GM12873 (cell line): Measurements from ENCODE around the gene PCDHGB6.

Experiments used
- CTCF ChIP-seq: IDR thresholded peaks from 2 replicates; pipeline ENCODE4 v1.5.1; 2012; ENCODE audit warnings: low read depth, mild to moderate bottlenecking, moderate library complexity, low read length, control low read depth; ENCODE audit not compliant: insufficient read depth; ENCODE audit errors: missing control alignments

Gene PCDHGB6

DNA sequence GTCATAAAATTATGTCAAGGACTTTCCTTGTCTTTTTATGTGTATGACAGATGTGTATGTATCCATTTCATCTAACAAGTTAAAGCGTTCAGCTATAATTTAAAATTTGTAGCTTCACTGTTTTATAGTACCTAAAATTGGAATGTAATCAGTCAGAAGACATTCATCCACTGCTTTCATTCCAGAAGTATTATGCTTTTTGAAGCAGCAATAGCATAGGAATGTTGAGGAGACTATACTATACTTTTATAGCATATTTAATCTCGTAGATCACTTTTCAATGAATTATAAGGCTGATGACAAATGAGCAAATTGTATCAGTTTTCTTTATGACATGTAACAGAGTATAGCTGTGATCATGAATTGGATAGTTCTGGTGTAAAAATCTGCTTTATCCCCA lies 29.4 kb downstream of the PCDHGB6 start:
- no peak for TF ChIP-seq CTCF

DNA sequence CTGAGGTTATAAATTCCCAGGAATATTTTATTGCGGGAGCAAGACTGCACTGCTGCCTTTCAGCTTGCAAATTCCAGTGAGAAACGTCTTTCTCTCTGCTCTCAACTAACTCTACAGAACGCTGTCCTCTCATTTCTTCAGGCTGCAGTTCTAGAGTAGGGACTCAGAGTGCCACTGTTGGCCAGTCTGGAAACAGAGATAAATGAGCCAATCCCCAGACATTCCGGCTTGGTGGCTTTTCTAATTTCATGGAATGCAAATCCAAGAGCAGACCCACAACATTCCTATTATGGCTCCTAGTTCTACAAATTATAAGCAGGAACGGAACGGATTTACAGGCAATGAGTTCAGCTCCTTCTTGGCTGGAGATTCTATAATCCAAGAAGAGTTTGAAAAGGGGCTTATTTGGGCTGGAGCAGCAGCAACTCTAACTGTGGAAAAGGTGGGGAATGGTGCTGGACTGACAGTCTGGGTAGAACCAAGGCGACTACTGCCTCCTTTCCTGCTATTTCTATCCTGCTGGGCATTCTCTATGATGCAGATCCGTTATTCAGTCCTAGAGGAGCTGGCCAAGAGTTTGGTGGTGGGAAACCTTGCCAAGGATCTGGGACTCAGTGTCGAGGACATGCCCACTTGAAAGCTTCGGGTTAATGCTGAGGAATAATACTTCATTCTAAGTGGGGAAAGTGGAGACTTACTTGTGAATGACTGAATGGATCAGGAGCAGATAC lies 31.8 kb downstream of the PCDHGB6 start:
- TF ChIP-seq CTCF = no peak

DNA sequence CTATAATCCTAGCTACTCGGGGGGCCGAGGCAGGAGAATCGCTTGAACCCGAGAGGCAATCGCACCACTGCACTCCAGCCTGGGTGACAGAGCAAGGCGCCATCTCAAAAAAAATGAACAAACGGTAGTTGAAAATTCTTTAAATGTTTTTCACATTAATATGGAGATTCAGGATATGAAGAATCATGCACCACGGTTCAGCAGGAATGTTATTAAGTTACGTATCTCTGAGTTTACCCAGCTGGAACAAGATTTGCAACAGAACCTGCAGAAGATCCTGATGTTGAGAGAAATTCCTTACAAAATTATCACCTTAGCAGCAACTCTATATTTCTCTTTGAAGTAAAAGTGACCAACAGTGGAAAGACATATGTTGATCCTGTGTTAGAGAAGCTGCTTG lies 32.5 kb downstream of the PCDHGB6 start:
- no peak for TF ChIP-seq CTCF

DNA sequence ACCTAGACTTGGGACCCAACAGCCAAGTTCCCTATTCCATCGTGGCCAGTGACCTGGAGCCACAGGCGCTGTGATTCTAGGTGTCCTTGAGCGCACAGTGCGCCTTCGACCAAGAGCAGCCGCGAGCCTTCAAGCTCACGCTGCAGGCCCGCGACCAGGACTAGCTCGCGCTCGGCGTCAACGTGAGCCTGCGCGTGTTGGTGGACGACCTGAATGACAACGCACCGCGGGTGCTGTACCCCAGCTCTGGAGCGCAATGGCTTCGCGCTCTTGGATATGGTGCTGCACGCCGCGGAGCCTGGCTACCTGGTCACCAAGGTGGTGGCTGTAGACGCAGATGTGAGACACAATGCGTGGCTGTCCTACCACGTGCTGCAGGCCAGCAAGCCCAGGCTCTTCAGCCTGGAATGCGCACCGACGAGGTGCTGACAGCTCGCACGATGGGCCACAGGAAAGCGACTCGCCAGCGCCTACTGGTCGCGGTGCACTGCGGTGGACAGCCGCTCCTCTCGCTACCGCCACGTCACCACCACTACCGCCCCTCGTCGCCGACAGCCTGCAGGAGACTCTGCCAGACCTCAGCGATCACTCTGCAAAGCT lies 33.9 kb downstream of the PCDHGB6 start:
- no peak for TF ChIP-seq CTCF
